ENCODE results near the gene GPR84.

DNA sequence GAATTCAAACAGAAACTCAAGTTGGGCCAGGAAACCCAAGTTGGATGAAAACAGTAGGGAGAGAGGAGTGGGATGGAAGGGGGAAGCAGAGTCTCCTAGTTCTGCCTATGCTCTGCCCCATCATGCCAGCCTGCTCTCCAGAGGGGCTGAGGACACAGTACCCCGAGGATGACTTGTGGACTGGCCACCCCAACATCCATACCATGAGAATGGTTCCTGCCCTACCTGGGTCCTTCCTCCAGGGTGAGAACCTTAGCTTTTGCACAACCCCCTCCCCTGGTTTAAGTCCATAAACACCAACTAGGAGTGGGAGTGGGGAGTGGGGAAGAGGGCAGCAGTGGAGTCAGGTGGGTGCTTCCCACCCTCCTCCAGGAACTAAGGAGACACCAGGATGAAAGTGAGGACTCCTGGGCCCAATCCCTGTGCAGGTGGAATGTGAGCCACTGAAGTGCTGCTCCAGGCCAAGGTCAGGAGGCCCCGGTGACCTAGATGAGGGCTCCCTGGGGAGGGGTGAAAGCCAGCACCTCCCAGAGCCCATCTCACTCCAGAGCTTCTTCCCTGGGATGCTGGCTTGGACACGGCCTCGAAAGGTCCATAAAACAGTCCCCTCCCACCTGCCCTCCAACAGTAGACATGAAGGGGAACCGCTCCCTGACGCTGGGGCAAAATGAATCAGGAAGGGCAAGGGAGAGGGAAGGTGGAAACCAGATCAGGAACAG is 13.7 kb upstream of the GPR84 start:
- TF ChIP-seq POLR2A (IDR thresholded peaks at IDR 0.05): no peak
- TF ChIP-seq, protein P1, sequence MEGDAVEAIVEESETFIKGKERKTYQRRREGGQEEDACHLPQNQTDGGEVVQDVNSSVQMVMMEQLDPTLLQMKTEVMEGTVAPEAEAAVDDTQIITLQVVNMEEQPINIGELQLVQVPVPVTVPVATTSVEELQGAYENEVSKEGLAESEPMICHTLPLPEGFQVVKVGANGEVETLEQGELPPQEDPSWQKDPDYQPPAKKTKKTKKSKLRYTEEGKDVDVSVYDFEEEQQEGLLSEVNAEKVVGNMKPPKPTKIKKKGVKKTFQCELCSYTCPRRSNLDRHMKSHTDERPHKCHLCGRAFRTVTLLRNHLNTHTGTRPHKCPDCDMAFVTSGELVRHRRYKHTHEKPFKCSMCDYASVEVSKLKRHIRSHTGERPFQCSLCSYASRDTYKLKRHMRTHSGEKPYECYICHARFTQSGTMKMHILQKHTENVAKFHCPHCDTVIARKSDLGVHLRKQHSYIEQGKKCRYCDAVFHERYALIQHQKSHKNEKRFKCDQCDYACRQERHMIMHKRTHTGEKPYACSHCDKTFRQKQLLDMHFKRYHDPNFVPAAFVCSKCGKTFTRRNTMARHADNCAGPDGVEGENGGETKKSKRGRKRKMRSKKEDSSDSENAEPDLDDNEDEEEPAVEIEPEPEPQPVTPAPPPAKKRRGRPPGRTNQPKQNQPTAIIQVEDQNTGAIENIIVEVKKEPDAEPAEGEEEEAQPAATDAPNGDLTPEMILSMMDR (IDR thresholded peaks at IDR 0.05): no peak
